H1 (cell line): ENCODE data around the gene SLC23A3. TPM values are rescaled to one million over a fixed set of nuclear protein-coding genes. Genes with fewer than 3 reads are reported as not detected.
A peak's percentile ranks its signal among the peaks of the same experiment; 100 is the strongest.

Experiments used
- CTCF ChIA-PET: fragments of 300-600 bp; sonication (Branson Sonifier 250); formaldehyde crosslinking; loops from one replicate; lab custom pipeline; 2021; ENCODE audit not compliant: partially characterized antibody; lab: Charles Lee
- POLR2A ChIA-PET: fragments of 300-600 bp; sonication (Branson Sonifier 250); formaldehyde crosslinking; loops from one replicate; lab custom pipeline; 2021; ENCODE audit warnings: inconsistent platforms; ENCODE audit not compliant: partially characterized antibody; lab: Charles Lee
- DNase-seq, 2 experiments: peaks; one replicate each; pipeline versions ENCODE4 v3.0.0 to v3.0.0-alpha.2; 2010 to 2022; ENCODE audit warnings: low spot score in 2 of 2, low read depth in 1 of 2, mixed read lengths in 1 of 2
- FAIRE-seq: peaks from 2 replicates; lab custom pipeline; 2011; peaks lifted over from hg19 to GRCh38; lab: Jason Lieb, UNC
- H2AFZ ChIP-seq: 2 replicates; pipeline ENCODE4 v1.8.1; 2012; ENCODE audit warnings: low read length, inconsistent platforms
- H2AK5ac ChIP-seq: 2 replicates; pipeline ENCODE4 v1.6.1; 2013; ENCODE audit warnings: low read depth, low read length
- H2BK120ac ChIP-seq: replicated peaks from 2 replicates; pipeline ENCODE3; 2013; ENCODE audit warnings: low read depth, low read length, inconsistent platforms
- H2BK12ac ChIP-seq: 2 replicates; pipeline ENCODE4 v1.6.1; 2013; ENCODE audit warnings: low read depth, low read length
- H2BK15ac ChIP-seq: 2 replicates; pipeline ENCODE4 v1.6.1; 2013; ENCODE audit warnings: low read length
- H2BK20ac ChIP-seq: 2 replicates; pipeline ENCODE4 v1.6.1; 2013; ENCODE audit warnings: low read length
- H2BK5ac ChIP-seq: 2 replicates; pipeline ENCODE4 v1.6.1; 2013; ENCODE audit warnings: low read depth, low read length
- H3K14ac ChIP-seq: 2 replicates; pipeline ENCODE4 v1.6.1; 2013; ENCODE audit warnings: inconsistent platforms; ENCODE audit not compliant: insufficient read length
- H3K18ac ChIP-seq: 2 replicates; pipeline ENCODE4 v1.6.1; 2013; ENCODE audit warnings: low read length; ENCODE audit errors: extremely low read depth
- H3K23ac ChIP-seq: 2 replicates; pipeline ENCODE4 v1.6.1; 2013; ENCODE audit warnings: inconsistent platforms; ENCODE audit not compliant: insufficient read length
- H3K23me2 ChIP-seq: 2 replicates; pipeline ENCODE4 v1.6.1; 2013; ENCODE audit warnings: low read depth, low read length
- H3K27ac ChIP-seq: 2 replicates; pipeline ENCODE4 v1.6.1; 2011; ENCODE audit warnings: low read depth, low read length, inconsistent platforms
- H3K27me3 ChIP-seq, 4 experiments: replicated peaks in 1 of 4; 1 replicate in 1 of 4; 2 replicates in 3 of 4; pipeline versions ENCODE4 v1.6.1 to v1.8.1; 2011 to 2013; ENCODE audit warnings: low read length in 3 of 4, mild to moderate bottlenecking in 3 of 4, inconsistent platforms in 2 of 4, mixed read lengths in 2 of 4, moderate library complexity in 1 of 4; ENCODE audit not compliant: control insufficient read depth in 3 of 4, insufficient read depth in 3 of 4; ENCODE audit errors: extremely low read depth in 1 of 4
- H3K36me3 ChIP-seq, 4 experiments: 2 replicates each; pipeline versions ENCODE4 v1.6.1 to v1.8.1; 2011 to 2013; ENCODE audit warnings: mild to moderate bottlenecking in 4 of 4, low read length in 3 of 4, moderate library complexity in 2 of 4, control low read depth in 1 of 4, inconsistent platforms in 1 of 4; ENCODE audit not compliant: insufficient read depth in 4 of 4, control insufficient read depth in 2 of 4
- H3K4ac ChIP-seq: replicated peaks from 2 replicates; pipeline ENCODE3; 2013; ENCODE audit warnings: low read length, low read depth, mixed read lengths, inconsistent platforms; ENCODE audit not compliant: insufficient read length
- H3K4me1 ChIP-seq, 4 experiments: replicated peaks in 1 of 4; 1 replicate in 1 of 4; 2 replicates in 3 of 4; pipeline versions ENCODE4 v1.6.1 to v1.8.1; 2011 to 2013; ENCODE audit warnings: low read length in 3 of 4, inconsistent platforms in 2 of 4, mixed read lengths in 1 of 4; ENCODE audit not compliant: insufficient read depth in 4 of 4, control insufficient read depth in 3 of 4
- H3K4me2 ChIP-seq, 2 experiments: 2 replicates each; pipeline versions ENCODE4 v1.6.1 to v1.8.1; 2011 to 2013; ENCODE audit warnings: low read depth in 2 of 2, low read length in 2 of 2, control low read depth in 1 of 2, inconsistent platforms in 1 of 2, mild to moderate bottlenecking in 1 of 2; ENCODE audit not compliant: insufficient read depth in 1 of 2
- H3K4me3 ChIP-seq, 4 experiments: fragments of 200-600, 300-600 bp in 1 of 4; sonication (generic), shearing (Covaris generic), sonication (Bioruptor Twin) in 1 of 4; 2 replicates each; pipeline versions ENCODE4 v1.5.1 to v1.8.1; 2011 to 2016; ENCODE audit warnings: low read length in 4 of 4, low read depth in 3 of 4, control low read depth in 2 of 4, inconsistent platforms in 2 of 4, mild to moderate bottlenecking in 2 of 4, mixed read lengths in 1 of 4, moderate library complexity in 1 of 4; ENCODE audit not compliant: insufficient read depth in 2 of 4; ENCODE audit errors: extremely low read depth in 1 of 4
- H3K56ac ChIP-seq: replicated peaks from 2 replicates; pipeline ENCODE3; 2013; ENCODE audit warnings: low read depth, mild to moderate bottlenecking, mixed read lengths, low read length, inconsistent platforms; ENCODE audit not compliant: insufficient read length
- H3K79me1 ChIP-seq: 2 replicates; pipeline ENCODE4 v1.6.1; 2013; ENCODE audit warnings: low read depth, low read length, control low read depth
- H3K79me2 ChIP-seq, 2 experiments: 2 replicates each; pipeline versions ENCODE4 v1.6.1 to v1.8.1; 2012 to 2013; ENCODE audit warnings: low read length in 2 of 2, mild to moderate bottlenecking in 2 of 2, inconsistent platforms in 1 of 2; ENCODE audit not compliant: insufficient read depth in 2 of 2, control insufficient read depth in 1 of 2
- H3K9ac ChIP-seq, 4 experiments: replicated peaks in 1 of 4; 1 replicate in 1 of 4; 2 replicates in 3 of 4; pipeline versions ENCODE4 v1.6.1 to v1.8.1; 2011 to 2013; ENCODE audit warnings: low read depth in 3 of 4, low read length in 3 of 4, control low read depth in 2 of 4, mild to moderate bottlenecking in 2 of 4, moderate library complexity in 2 of 4, inconsistent platforms in 1 of 4; ENCODE audit errors: extremely low read depth in 1 of 4
- H3K9me3 ChIP-seq, 2 experiments: 2 replicates each; pipeline versions ENCODE4 v1.6.1 to v1.8.1; 2012 to 2013; ENCODE audit warnings: mild to moderate bottlenecking in 2 of 2, moderate library complexity in 2 of 2, control low read depth in 1 of 2, inconsistent platforms in 1 of 2, low read depth in 1 of 2, low read length in 1 of 2, mixed read lengths in 1 of 2; ENCODE audit not compliant: insufficient read depth in 2 of 2
- H4K20me1 ChIP-seq, 2 experiments: replicated peaks in 1 of 2; 2 replicates each; pipeline versions ENCODE3 to v1.8.1; 2011 to 2013; ENCODE audit warnings: inconsistent platforms in 2 of 2, low read length in 2 of 2, mild to moderate bottlenecking in 1 of 2; ENCODE audit not compliant: insufficient read depth in 2 of 2, control insufficient read depth in 1 of 2
- H4K5ac ChIP-seq: 2 replicates; pipeline ENCODE4 v1.6.1; 2013; ENCODE audit warnings: low read length, low read depth, mixed read lengths, inconsistent platforms; ENCODE audit not compliant: insufficient read length
- H4K8ac ChIP-seq: 2 replicates; pipeline ENCODE4 v1.8.0; 2013; ENCODE audit warnings: mild to moderate bottlenecking, moderate library complexity, low read length, inconsistent platforms; ENCODE audit not compliant: insufficient read depth; ENCODE audit errors: extremely low read depth
- H4K91ac ChIP-seq: replicated peaks from 2 replicates; pipeline ENCODE3; 2013; ENCODE audit warnings: low read length, mixed read lengths, inconsistent platforms; ENCODE audit not compliant: insufficient read length
- BACH1 ChIP-seq: IDR thresholded peaks from 2 replicates; pipeline ENCODE4 v1.6.1; 2012; ENCODE audit warnings: low read length, improper control_type of control experiment
- EZH2 ChIP-seq: fragments of 200-600 bp; sonication (generic); IDR thresholded peaks from 2 replicates; pipeline ENCODE4 v1.7.1; 2012; ENCODE audit warnings: low read depth, mild to moderate bottlenecking, moderate library complexity, low read length, inconsistent platforms; ENCODE audit not compliant: severe bottlenecking
- FOSL1 ChIP-seq: IDR thresholded peaks from 2 replicates; pipeline ENCODE4 v1.6.1; 2011; ENCODE audit warnings: mild to moderate bottlenecking, low read depth, low read length, moderate library complexity; ENCODE audit not compliant: insufficient read depth
- GABPA ChIP-seq: IDR thresholded peaks from 2 replicates; pipeline ENCODE4 v1.6.1; 2011; ENCODE audit warnings: mild to moderate bottlenecking, low read length, moderate library complexity, borderline replicate concordance; ENCODE audit not compliant: insufficient read depth
- POLR2A ChIP-seq, 2 experiments: IDR thresholded peaks; 1 replicate in 1 of 2; 2 replicates in 1 of 2; pipeline ENCODE4 v1.6.1; 2011; ENCODE audit warnings: low read depth in 2 of 2, low read length in 2 of 2, mild to moderate bottlenecking in 2 of 2; ENCODE audit errors: control extremely low read depth in 1 of 2
- POLR2AphosphoS5 ChIP-seq: IDR thresholded peaks from 2 replicates; pipeline ENCODE4 v1.6.1; 2011; ENCODE audit warnings: low read depth, low read length
- RXRA ChIP-seq: IDR thresholded peaks from 2 replicates; pipeline ENCODE4 v1.6.1; 2011; ENCODE audit warnings: low read depth, mild to moderate bottlenecking, low read length, moderate library complexity; ENCODE audit not compliant: insufficient read depth
- SP1 ChIP-seq: IDR thresholded peaks from 2 replicates; pipeline ENCODE4 v1.6.1; 2011; ENCODE audit warnings: low read depth, low read length
- SUZ12 ChIP-seq: fragments of 200-600 bp; sonication (generic); IDR thresholded peaks from 2 replicates; pipeline ENCODE4 v1.6.1; 2012; ENCODE audit warnings: mild to moderate bottlenecking, inconsistent platforms, low read length, moderate library complexity, mixed read lengths
- TCF12 ChIP-seq: IDR thresholded peaks from 2 replicates; pipeline ENCODE4 v1.6.1; 2011; ENCODE audit warnings: low read depth, mild to moderate bottlenecking, low read length
- ZNF274 ChIP-seq: IDR thresholded peaks from 2 replicates; pipeline ENCODE4 v1.7.0; 2012; ENCODE audit warnings: low read length, borderline replicate concordance; ENCODE audit errors: extremely low read depth
- WGBS, 2 experiments: shearing (Covaris generic) in 1 of 2; methylation state at CpG; one replicate each; pipeline versions ENCODE4 v1.1.6 to v1.1.7; 2013 to 2015; ENCODE audit warnings: low lambda C conversion rate in 2 of 2, mixed read lengths in 2 of 2, inconsistent platforms in 1 of 2, low coverage in 1 of 2, missing lambda C conversion rate in 1 of 2; ENCODE audit not compliant: insufficient replicate concordance in 2 of 2, insufficient coverage in 1 of 2, insufficient read length in 1 of 2; ENCODE audit errors: extremely low coverage in 1 of 2, missing lambda C conversion rate in 1 of 2; 5-methylcytosine and 5-hydroxymethylcytosine counted together
- polyA plus RNA-seq, 7 experiments: library from polyadenylated mRNA; depleted of rRNA in 3 of 7; stranded (reverse) in 5 of 7; unstranded in 2 of 7; fragments of >200 nt in 5 of 7; fragments of 200-250 nt in 2 of 7; gene quantifications; 1 replicate in 5 of 7; 2 replicates in 1 of 7; 4 replicates in 1 of 7; pipeline versions ENCODE4 v1.2.1 to v1.2.3, GENCODE V29; 2011 to 2013; ENCODE audit warnings: missing spikeins in 2 of 7, mixed read lengths in 2 of 7
- total RNA-seq: library from RNA; stranded (reverse); fragmentation: NEBNext Ultra II Directional; extraction: Animal tissue kit (Norgen Biotek cat#: 25700); gene quantifications from 2 replicates; pipeline ENCODE4 v1.2.1, GENCODE V29; 2021
- TF ChIP-seq, protein P1 (sequence below): IDR thresholded peaks from 2 replicates; pipeline ENCODE4 v1.6.1; 2012; ENCODE audit warnings: low read length, inconsistent platforms

Gene SLC23A3
- total and polyA plus RNA-seq, 2 of the 8 experiments (the other 6 are each of a cell fraction or from before 2014, with no cell fraction given): 0.35 to 0.84 TPM

DNA sequence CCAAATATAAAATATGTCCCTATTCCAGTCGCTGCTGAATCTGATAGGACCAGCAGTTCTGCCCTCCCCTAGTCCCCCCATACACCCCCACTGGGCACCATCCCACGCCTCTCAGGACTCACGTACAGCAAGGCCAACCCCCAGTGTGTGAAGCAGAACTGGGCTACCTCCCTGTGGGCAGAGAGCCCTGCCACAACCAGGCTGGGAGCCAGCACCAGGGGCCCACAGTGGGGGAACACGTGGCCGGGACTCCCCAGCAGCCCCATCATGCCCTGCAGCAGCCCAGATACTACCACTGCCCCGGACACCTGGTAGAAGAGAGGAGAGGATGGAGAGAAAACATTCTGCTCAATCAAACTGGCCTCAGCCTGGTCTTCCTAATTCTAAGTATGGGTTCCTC is 1.3 kb downstream of the SLC23A3 start:
- Histone ChIP-seq H3K9me3 (no peaks in the 10 kb centered on the region), H2BK20ac (no peak overlapping the region), H4K5ac (no peak overlapping the region), H3K4ac (no peak overlapping the region), H4K91ac (no peak overlapping the region), H3K27me3 (no peaks in the 10 kb centered on the region; a peak in 1 of 7 replicates), H3K4me3 (no peak overlapping the region), H3K79me2 (no peaks in the 10 kb centered on the region), H2BK120ac (no peak overlapping the region), H3K23ac (no peak overlapping the region), H3K9ac (no peak overlapping the region), H3K18ac (no peak overlapping the region), H2BK12ac (no peak overlapping the region), H3K23me2 (no peaks in the 10 kb centered on the region), H2AK5ac (no peak overlapping the region), H3K4me1 (no peaks in the 10 kb centered on the region), H3K79me1 (no peaks in the 10 kb centered on the region; the same call in 1 of the 2 replicates), H3K14ac (no peak overlapping the region), H2AFZ (no peak overlapping the region), H3K4me2 (no peak overlapping the region), H4K20me1 (peaks cover 0 to 4% of the 10 kb centered on the region in 2 experiments), H2BK5ac (no peak overlapping the region), H3K27ac (no peak overlapping the region), H4K8ac (peak overlapping the region; percentile 46; the same call in 1 of the 2 replicates), H3K36me3 (peaks cover 0 to 2% (median 0%) of the 10 kb centered on the region in 4 experiments; a peak in 2 of 8 replicates), H3K56ac (no peak overlapping the region), H2BK15ac (no peak overlapping the region)
- POLR2A ChIA-PET: no interaction called here
- TF ChIP-seq, protein P1, sequence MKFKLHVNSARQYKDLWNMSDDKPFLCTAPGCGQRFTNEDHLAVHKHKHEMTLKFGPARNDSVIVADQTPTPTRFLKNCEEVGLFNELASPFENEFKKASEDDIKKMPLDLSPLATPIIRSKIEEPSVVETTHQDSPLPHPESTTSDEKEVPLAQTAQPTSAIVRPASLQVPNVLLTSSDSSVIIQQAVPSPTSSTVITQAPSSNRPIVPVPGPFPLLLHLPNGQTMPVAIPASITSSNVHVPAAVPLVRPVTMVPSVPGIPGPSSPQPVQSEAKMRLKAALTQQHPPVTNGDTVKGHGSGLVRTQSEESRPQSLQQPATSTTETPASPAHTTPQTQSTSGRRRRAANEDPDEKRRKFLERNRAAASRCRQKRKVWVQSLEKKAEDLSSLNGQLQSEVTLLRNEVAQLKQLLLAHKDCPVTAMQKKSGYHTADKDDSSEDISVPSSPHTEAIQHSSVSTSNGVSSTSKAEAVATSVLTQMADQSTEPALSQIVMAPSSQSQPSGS: no peak
- TF ChIP-seq FOSL1 (no peak), ZNF274 (no peak), BACH1 (no peak), POLR2AphosphoS5 (no peak), GABPA (no peak), SP1 (no peak), SUZ12 (no peak), RXRA (no peak), POLR2A (IDR thresholded peaks at IDR 0.05; ENCODE audit: control extremely low read depth in 1 of 2, low read depth in 2 of 2, low read length in 2 of 2) (no peak), TCF12 (no peak), EZH2 (no peak)
- WGBS, 2 experiments: 86% methylated on average over 6 of the region's 6 CpGs; no CpG with 5 or more reads in 1 of the 2 experiments
- CTCF ChIA-PET: interaction anchor here (0.8 to 1.8 kb wide), 3 partner anchors 9 to 131 kb away, joined by 3 to 4 read pairs (median 4); no protein-coding TSS in a partner anchor
- no peak for DNase-seq
- FAIRE-seq: no peak
